Vagina (tissue), 2 donors: ENCODE measurements around the gene MMAA. TPM values are rescaled to one million over a fixed set of nuclear protein-coding genes. Genes with fewer than 3 reads are reported as not detected.

ENCODE experiments used
- DNase-seq, 2 donors: peaks; one replicate each; pipeline ENCODE4 v3.0.0-alpha.2; 2017; ENCODE audit errors: extremely low spot score in 2 of 2
- H3K27ac ChIP-seq: fragments of 200-600 bp; sonication (generic); one replicate; pipeline ENCODE4 v1.5.1; 2019
- H3K27me3 ChIP-seq: fragments of 200-600 bp; sonication (generic); one replicate; pipeline ENCODE4 v1.5.1; 2019
- H3K36me3 ChIP-seq, 2 donors: fragments of 200-600 bp; sonication (generic); one replicate each; pipeline ENCODE4 v1.5.1; 2017 to 2019
- H3K4me1 ChIP-seq: fragments of 200-600 bp; sonication (generic); one replicate; pipeline ENCODE4 v1.5.1; 2019
- H3K4me3 ChIP-seq, 2 donors: fragments of 200-600 bp; sonication (generic); 1 replicate in 1 of 2; 2 replicates in 1 of 2; pipeline ENCODE4 v1.5.1; 2016 to 2019
- H3K9me3 ChIP-seq: fragments of 200-600 bp; sonication (generic); one replicate; pipeline ENCODE4 v1.5.1; 2019
- POLR2A ChIP-seq, 2 donors: fragments of 450-650 bp; IDR thresholded peaks; one replicate each; pipeline ENCODE4 v1.6.1; 2017; ENCODE audit warnings: antibody characterized with exemption in 2 of 2, mild to moderate bottlenecking in 2 of 2, moderate library complexity in 2 of 2
- POLR2AphosphoS5 ChIP-seq, 2 donors: sonication (generic); formaldehyde crosslinking; IDR thresholded peaks; one replicate each; pipeline ENCODE4 v1.9.0; 2017; ENCODE audit warnings: antibody characterized with exemption in 2 of 2, mild to moderate bottlenecking in 2 of 2, low read depth in 1 of 2; ENCODE audit not compliant: insufficient read depth in 1 of 2
- intact Hi-C: fragments of 100-400 bp; cut with DNase I; formaldehyde crosslinking; loops from one replicate; pipeline ENCODE4 v1.15.1; 2023
- total RNA-seq: library from RNA; depleted of rRNA; stranded (reverse); fragments of >200 nt; gene quantifications from one replicate; pipeline ENCODE4 v1.2.3, GENCODE V29; 2016
- TF ChIP-seq, protein P1 (sequence below), 3 experiments: fragments of 450-650 bp in 2 of 3; fragments of 200-600 bp in 1 of 3; sonication (generic) in 1 of 3; IDR thresholded peaks; one replicate each; pipeline ENCODE4 v1.5.1; 2017 to 2019; ENCODE audit warnings: antibody characterized with exemption in 3 of 3, mild to moderate bottlenecking in 2 of 3, moderate library complexity in 2 of 3

MMAA gene
- total RNA-seq, 1 donor from 2014 or later = 3.9 TPM

DNA sequence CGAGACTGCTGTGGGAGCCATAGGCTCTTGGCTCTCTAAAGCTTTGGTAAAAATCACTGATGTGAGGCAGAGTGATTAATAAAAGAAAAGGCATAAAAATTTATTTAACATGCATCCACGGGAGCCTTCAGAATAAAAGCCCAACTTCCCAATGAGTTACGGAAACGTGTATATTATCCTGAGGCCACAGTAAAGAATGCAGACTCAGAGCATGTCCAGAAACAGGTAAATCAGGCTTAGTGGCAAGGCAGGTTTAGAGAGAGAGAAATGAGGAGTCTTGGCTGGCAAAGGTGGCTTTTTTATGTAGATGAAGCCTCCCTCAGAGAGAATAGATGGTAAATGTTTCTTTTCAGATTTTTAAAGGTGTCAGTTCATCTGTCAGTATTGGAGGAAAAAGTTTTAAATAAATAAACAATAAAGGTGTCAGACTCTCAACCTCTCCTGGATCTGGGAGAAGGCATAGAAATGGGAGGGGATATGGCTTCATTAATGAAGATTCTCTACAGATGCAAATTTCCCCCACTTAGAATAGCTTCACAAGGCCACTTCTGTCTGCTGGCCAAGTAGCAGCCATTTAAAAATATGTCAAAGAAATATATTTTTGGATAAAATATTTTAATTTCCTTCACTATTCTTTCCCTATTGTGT, 84.8 kb downstream of the MMAA start:
- no peak for TF ChIP-seq POLR2AphosphoS5 (IDR thresholded peaks at IDR 0.05; ENCODE audit: insufficient read depth in 1 of 2, low read depth in 1 of 2)
- no peak for TF ChIP-seq POLR2A (IDR thresholded peaks at IDR 0.05)
- TF ChIP-seq, protein P1, sequence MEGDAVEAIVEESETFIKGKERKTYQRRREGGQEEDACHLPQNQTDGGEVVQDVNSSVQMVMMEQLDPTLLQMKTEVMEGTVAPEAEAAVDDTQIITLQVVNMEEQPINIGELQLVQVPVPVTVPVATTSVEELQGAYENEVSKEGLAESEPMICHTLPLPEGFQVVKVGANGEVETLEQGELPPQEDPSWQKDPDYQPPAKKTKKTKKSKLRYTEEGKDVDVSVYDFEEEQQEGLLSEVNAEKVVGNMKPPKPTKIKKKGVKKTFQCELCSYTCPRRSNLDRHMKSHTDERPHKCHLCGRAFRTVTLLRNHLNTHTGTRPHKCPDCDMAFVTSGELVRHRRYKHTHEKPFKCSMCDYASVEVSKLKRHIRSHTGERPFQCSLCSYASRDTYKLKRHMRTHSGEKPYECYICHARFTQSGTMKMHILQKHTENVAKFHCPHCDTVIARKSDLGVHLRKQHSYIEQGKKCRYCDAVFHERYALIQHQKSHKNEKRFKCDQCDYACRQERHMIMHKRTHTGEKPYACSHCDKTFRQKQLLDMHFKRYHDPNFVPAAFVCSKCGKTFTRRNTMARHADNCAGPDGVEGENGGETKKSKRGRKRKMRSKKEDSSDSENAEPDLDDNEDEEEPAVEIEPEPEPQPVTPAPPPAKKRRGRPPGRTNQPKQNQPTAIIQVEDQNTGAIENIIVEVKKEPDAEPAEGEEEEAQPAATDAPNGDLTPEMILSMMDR (IDR thresholded peaks at IDR 0.05) = no peak
- Histone ChIP-seq H3K27me3 (no peaks in the 10 kb centered on the region), H3K9me3 (no peaks in the 10 kb centered on the region), H3K4me3 (no peak overlapping the region), H3K4me1 (no peaks in the 10 kb centered on the region), H3K27ac (no peak overlapping the region), H3K36me3 (no peaks in the 10 kb centered on the region)
- no peak for DNase-seq
- intact Hi-C loops = no loop called here

DNA sequence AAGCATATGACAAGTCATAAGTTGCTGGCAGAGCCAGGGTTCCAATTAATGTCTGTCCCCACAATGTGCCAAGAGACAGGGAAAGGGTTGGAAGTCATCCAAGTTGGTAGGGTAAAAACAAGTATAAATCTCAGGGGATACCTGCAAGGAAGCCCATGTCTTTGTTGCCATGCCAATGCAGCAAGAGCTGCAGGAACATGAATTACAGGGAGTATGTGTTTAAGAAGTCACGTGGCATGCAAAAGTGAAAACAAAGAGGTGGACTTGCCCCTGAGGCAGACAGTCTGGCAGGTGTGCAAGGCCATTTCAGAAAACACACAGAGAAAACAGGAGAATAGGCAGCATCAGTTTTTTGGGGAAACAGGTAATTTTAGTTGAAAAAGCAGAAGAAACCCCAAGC, 90.2 kb downstream of the MMAA start:
- TF ChIP-seq POLR2A (IDR thresholded peaks at IDR 0.05) (no peak), POLR2AphosphoS5 (IDR thresholded peaks at IDR 0.05; ENCODE audit: insufficient read depth in 1 of 2, low read depth in 1 of 2) (no peak)
- TF ChIP-seq, protein P1 (IDR thresholded peaks at IDR 0.05) = no peak
- no peak for DNase-seq
- Histone ChIP-seq H3K9me3 (no peaks in the 10 kb centered on the region), H3K27me3 (no peaks in the 10 kb centered on the region), H3K27ac (no peak overlapping the region), H3K36me3 (no peaks in the 10 kb centered on the region), H3K4me3 (no peak overlapping the region), H3K4me1 (no peaks in the 10 kb centered on the region)
- intact Hi-C loops = no loop called here

Other genes with a start within 250 kb of the MMAA start
- gene SMAD1, start 137.5 kb upstream of the MMAA start, total RNA-seq = 31.7 TPM
- gene C4orf51, start 60.8 kb downstream of the MMAA start, total RNA-seq = not detected